Muscle layer of colon (tissue), 2 donors: Measurements from ENCODE around the gene GSE1.

Experiments used
- H3K27ac ChIP-seq: one replicate; pipeline ENCODE4 v1.7.0; 2013; ENCODE audit warnings: low read depth, mild to moderate bottlenecking, low read length, moderate library complexity
- H3K27me3 ChIP-seq, 2 donors: one replicate each; pipeline ENCODE4 v1.7.0; 2013; ENCODE audit warnings: low read length in 2 of 2, mild to moderate bottlenecking in 2 of 2; ENCODE audit not compliant: insufficient read depth in 2 of 2, control insufficient read depth in 1 of 2
- H3K36me3 ChIP-seq: one replicate; pipeline ENCODE4 v1.7.0; 2013; ENCODE audit warnings: mild to moderate bottlenecking, low read length; ENCODE audit not compliant: insufficient read depth
- H3K4me1 ChIP-seq: one replicate; pipeline ENCODE4 v1.7.0; 2013; ENCODE audit warnings: mild to moderate bottlenecking, low read length; ENCODE audit not compliant: insufficient read depth
- H3K4me3 ChIP-seq, 2 donors: one replicate each; pipeline ENCODE4 v1.7.0; 2013; ENCODE audit warnings: low read length in 2 of 2, low read depth in 1 of 2, mild to moderate bottlenecking in 1 of 2, moderate library complexity in 1 of 2
- H3K9ac ChIP-seq: one replicate; pipeline ENCODE4 v1.7.0; 2013; ENCODE audit warnings: low read length
- H3K9me3 ChIP-seq: one replicate; pipeline ENCODE4 v1.7.0; 2013; ENCODE audit warnings: mild to moderate bottlenecking, low read length
- donor health status: abdominal sarcoma.
- donor health status: Adenocarcinoma of cecum.

Gene GSE1

DNA sequence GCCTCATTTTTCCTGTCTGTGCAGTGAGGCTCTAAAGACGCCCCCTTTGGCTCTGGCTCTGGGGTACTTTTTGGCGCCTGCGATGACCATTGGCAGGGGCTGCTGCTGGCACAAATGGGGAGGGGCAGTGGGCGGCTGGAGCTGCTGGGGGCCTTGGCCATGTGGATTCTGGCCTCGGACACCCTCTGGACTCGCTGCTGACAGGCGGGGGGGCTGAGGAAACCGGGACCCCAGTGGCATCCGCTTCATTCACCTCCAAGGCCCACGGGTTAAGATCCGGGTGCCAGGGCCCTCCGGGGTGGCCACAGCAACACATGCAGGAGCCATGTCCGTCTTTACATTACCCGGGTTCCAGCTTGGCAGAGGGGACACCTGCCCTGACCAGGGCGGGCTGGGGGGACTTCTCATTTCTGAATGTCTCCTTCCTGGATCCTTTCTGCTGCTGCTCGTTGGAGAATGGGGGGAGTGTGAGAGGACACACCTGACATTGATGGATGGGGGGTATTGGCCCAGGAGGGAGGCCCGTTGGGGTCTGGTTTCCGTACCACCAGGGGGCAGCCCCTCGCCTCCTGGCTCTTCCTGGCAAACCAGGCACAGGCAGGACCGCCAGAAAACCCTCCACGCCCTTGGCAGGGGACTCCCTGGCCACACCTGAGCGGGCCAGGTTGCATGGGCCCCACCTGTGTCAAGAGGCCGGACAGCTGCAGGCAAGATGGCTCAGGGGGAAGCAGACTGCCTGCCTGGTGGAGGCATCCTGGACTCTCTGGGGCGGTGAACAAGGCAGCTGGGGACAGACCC, 21.8 kb downstream of the GSE1 start:
- H3K9me3 ChIP-seq, result no peaks in the 10 kb centered on the region
- no peaks in the 10 kb centered on the region for H3K27me3 ChIP-seq
- no peak overlapping the region for H3K9ac ChIP-seq
- no peaks in the 10 kb centered on the region for H3K36me3 ChIP-seq
- no peak overlapping the region for H3K4me3 ChIP-seq
- H3K27ac ChIP-seq, result no peak overlapping the region
- peaks cover 19% of the 10 kb centered on the region for H3K4me1 ChIP-seq

DNA sequence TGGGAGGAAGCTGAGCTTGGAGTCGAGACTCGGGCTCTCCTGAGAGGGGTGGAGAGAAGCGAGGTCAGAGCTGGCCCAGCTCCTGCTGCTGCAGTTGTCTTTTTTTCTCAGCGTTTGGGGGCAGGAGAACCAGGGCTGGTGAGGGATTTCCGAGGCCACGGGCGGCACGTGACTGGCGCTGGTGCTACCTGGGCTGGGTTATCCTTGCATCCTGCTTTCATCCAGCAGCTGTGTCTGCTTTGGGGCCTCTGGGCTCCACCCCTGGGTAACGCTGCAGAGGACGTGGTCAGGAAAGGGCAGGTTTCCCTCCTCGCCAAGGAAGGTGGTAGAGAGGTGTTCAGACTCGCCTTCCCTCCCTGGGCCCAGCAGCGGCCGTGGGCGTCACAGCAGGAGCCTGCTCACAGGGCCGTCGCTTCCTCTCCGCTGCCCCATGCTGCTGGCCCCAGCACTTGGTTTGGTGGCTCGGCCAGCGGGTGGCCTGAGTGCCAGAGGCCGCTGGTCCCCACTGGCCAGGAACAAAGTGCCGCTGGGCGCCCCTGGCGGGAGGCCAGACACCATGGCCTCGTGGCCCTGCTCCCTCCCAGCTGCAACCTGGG, 22.5 kb downstream of the GSE1 start:
- Histone ChIP-seq H3K27ac (no peak overlapping the region), H3K27me3 (no peaks in the 10 kb centered on the region), H3K9me3 (no peaks in the 10 kb centered on the region), H3K4me1 (peaks cover 19% of the 10 kb centered on the region), H3K36me3 (no peaks in the 10 kb centered on the region), H3K4me3 (no peak overlapping the region), H3K9ac (no peak overlapping the region)

GRCh38 chr16:85636234-85636812, 23.2 kb downstream of the GSE1 start:
- H3K4me1 ChIP-seq, result peaks cover 16% of the 10 kb centered on the region
- no peak overlapping the region for H3K4me3 ChIP-seq
- no peak overlapping the region for H3K27ac ChIP-seq
- no peaks in the 10 kb centered on the region for H3K36me3 ChIP-seq
- no peaks in the 10 kb centered on the region for H3K9me3 ChIP-seq
- H3K9ac ChIP-seq, result no peak overlapping the region
- H3K27me3 ChIP-seq, result no peaks in the 10 kb centered on the region

DNA sequence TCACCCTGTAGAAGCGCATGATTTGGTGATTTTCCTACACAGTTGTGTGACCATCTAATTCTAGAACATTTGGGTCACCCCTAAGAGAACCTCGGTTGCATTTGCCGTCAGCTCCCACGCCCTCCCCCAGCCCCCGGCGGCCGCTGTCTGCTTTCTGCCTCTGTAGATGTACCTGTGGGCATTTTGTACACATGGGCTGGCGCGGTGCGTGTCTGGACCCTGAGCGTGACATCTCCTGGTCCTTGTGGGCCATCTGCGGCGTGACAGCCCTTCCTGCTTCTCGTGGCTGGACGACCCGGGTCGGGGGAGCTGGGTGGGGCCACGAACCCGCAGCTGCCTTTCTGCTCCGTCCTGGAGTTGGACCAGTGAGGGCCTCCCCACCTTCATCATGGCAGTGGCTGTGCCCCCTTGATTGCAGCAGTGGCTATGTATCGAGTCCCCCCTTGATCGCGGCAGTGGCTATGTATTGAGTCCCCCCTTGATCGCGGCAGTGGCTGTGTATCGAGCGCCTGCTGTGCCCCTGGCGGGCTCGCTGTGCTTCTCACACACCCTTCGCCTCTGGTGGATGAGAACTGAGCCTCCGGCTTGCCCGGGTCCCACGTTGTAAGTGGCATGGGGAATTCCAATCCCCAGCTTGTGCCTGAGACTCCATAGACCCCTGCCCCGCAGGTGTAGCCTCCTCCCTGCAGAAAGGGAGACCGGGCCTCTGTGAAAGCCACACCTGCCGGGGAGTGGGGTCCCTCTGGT, 24.1 kb downstream of the GSE1 start:
- Histone ChIP-seq H3K9ac (no peak overlapping the region), H3K4me3 (no peak overlapping the region), H3K27ac (no peak overlapping the region), H3K4me1 (peaks cover 16% of the 10 kb centered on the region), H3K36me3 (no peaks in the 10 kb centered on the region), H3K27me3 (no peaks in the 10 kb centered on the region), H3K9me3 (no peaks in the 10 kb centered on the region)

- H3K27me3 ChIP-seq, result no peaks in the 10 kb centered on the region
- peaks cover 16% of the 10 kb centered on the region for H3K4me1 ChIP-seq
- no peak overlapping the region for H3K27ac ChIP-seq
- no peaks in the 10 kb centered on the region for H3K9me3 ChIP-seq
- no peak overlapping the region for H3K4me3 ChIP-seq
- H3K9ac ChIP-seq, result no peak overlapping the region
- no peaks in the 10 kb centered on the region for H3K36me3 ChIP-seq
Observed at GRCh38 chr16:85637808-85638647, 24.9 kb downstream of the GSE1 start.

DNA sequence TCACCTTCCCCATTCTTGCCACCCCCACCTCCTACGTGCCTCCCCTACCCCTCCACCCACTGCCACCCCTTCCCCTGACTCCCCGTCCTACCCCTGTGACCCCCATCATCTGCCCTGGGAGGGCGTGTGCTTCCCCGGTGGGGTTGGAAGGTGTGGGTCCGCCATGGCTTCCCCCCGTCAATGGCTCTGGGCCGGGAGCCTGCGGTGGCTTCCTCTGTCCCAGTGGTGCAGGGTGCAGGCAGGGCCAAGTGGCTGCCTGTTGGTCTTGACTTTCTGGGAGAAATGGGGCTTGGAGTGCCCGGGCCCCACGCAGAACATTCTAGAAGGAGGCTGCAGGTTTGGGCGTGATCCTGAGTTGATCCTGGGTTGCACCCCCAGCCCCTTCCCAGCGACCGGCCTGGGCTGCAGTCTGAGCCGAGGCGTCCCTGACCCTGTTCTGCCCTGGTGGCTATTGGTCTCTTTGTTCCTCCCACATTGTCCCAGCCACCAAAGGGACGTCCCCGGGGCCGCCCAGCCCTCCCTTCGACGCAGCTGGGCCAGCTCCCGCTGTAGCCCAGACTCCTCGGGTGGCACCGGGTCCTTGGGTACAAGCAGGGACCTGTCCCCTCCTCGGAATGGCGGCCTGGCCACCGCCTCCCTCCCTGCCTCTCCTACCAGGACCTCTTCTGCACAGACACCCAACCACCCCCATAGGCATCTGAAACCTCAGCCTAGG, 25.7 kb downstream of the GSE1 start:
- Histone ChIP-seq H3K4me1 (peaks cover 23% of the 10 kb centered on the region), H3K27ac (no peak overlapping the region), H3K36me3 (no peaks in the 10 kb centered on the region), H3K9ac (no peak overlapping the region), H3K9me3 (no peaks in the 10 kb centered on the region), H3K27me3 (no peaks in the 10 kb centered on the region), H3K4me3 (no peak overlapping the region)

DNA sequence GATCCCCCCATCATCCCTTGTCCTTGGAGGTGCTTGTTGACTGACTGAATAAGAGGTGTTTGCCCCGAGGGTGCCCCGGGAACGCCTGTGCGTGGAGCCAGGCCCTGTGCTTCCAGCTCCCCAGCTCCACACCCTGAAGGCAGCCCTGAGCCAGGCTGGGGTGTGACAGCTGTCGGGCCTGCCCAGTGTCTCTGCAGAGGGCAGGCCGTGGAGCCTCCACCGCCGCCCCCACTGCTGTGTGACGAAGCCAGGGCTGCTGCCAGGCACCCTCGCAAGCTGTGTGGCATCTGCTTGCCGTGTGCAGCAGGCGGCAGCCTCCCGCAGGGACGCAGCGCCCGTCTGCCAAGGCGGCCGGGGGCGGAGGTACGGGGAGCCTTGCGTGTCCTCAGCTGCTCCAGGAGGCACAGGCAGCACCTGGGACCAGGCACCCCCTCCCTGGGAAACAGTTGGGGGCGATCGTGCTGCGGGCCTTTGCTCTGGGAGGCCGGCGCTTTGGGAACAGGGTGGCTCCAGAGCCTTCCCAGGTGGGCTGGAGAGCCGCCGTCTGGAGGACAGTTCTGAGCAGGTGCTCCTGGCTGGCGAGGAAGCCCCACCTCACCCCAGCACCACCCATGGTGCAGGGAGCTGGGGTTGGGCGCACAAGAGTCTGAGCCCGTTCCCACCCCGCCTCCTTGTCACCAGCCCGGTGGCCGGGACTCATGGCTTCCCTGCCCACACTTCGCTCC, 26.6 kb downstream of the GSE1 start:
- H3K4me1 ChIP-seq, result peaks cover 27% of the 10 kb centered on the region
- no peaks in the 10 kb centered on the region for H3K27me3 ChIP-seq
- H3K27ac ChIP-seq, result no peak overlapping the region
- no peaks in the 10 kb centered on the region for H3K36me3 ChIP-seq
- H3K9ac ChIP-seq, result no peak overlapping the region
- no peaks in the 10 kb centered on the region for H3K9me3 ChIP-seq
- H3K4me3 ChIP-seq, result no peak overlapping the region

- peaks cover 27% of the 10 kb centered on the region for H3K4me1 ChIP-seq
- no peak overlapping the region for H3K4me3 ChIP-seq
- H3K9me3 ChIP-seq, result no peaks in the 10 kb centered on the region
- no peaks in the 10 kb centered on the region for H3K36me3 ChIP-seq
- H3K27ac ChIP-seq, result no peak overlapping the region
- H3K27me3 ChIP-seq, result no peaks in the 10 kb centered on the region
- H3K9ac ChIP-seq, result no peak overlapping the region
Observed at GRCh38 chr16:85640254-85640558, 27.1 kb downstream of the GSE1 start.

DNA sequence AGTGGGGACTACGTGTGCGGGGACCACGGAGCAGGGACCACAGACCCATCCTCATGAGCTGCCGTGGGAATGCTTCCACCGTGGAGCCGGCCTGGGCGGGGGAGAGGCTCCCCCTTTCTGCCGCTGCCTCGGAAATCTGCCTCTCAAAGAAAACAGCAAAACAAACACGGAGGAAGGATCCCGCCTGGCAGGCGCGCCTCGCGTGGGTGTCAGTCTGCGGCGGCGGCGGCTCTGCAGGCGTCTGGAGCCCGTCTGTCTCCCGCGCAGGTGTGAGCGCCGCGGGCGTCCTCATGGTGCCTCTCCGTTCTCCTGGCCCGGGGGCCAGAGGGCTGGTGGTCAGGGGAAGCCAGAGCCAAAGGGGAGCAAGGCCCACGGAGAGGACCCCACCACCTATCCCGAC, 27.5 kb downstream of the GSE1 start:
- Histone ChIP-seq H3K36me3 (no peaks in the 10 kb centered on the region), H3K27ac (no peak overlapping the region), H3K4me3 (no peak overlapping the region), H3K9ac (no peak overlapping the region), H3K9me3 (no peaks in the 10 kb centered on the region), H3K27me3 (no peaks in the 10 kb centered on the region), H3K4me1 (peaks cover 27% of the 10 kb centered on the region)

GRCh38 chr16:85641305-85641704, 28.2 kb downstream of the GSE1 start:
- peaks cover 27% of the 10 kb centered on the region for H3K4me1 ChIP-seq
- H3K9ac ChIP-seq, result no peak overlapping the region
- no peak overlapping the region for H3K27ac ChIP-seq

More at GRCh38 chr16:85641305-85641704, 28.2 kb downstream of the GSE1 start:
- Histone ChIP-seq H3K27me3 (no peaks in the 10 kb centered on the region), H3K9me3 (no peaks in the 10 kb centered on the region), H3K36me3 (no peaks in the 10 kb centered on the region), H3K4me3 (no peak overlapping the region)
